Neural progenitor cell (in vitro differentiated cells): ENCODE results near the gene ARID5A. TPM values are rescaled to one million over a fixed set of nuclear protein-coding genes. Genes with fewer than 3 reads are reported as not detected.

Source experiments
- DNase-seq: peaks from one replicate; pipeline ENCODE4 v3.0.0-alpha.2; 2016; ENCODE audit warnings: low spot score
- H2AFZ ChIP-seq: fragments of 200-600 bp; sonication (generic); replicated peaks from 2 replicates; pipeline ENCODE4 v1.6.1; 2016; ENCODE audit warnings: antibody characterized with exemption
- H3F3A ChIP-seq: fragments of 200-600 bp; sonication (generic); 2 replicates; pipeline ENCODE4 v1.6.1; 2016; ENCODE audit warnings: antibody characterized with exemption, low read depth
- H3K27ac ChIP-seq: fragments of 200-600 bp; sonication (generic); 2 replicates; pipeline ENCODE4 v1.5.1; 2016; ENCODE audit warnings: mild to moderate bottlenecking
- H3K27me3 ChIP-seq: fragments of 200-600 bp; sonication (generic); 2 replicates; pipeline ENCODE4 v1.6.1; 2016; ENCODE audit warnings: mild to moderate bottlenecking, moderate library complexity
- H3K36me3 ChIP-seq: fragments of 200-600 bp; sonication (generic); 2 replicates; pipeline ENCODE4 v1.5.1; 2016
- H3K4me1 ChIP-seq: fragments of 200-600 bp; sonication (generic); 2 replicates; pipeline ENCODE4 v1.6.1; 2016; ENCODE audit warnings: mixed run types
- H3K4me2 ChIP-seq: fragments of 200-600 bp; sonication (generic); 2 replicates; pipeline ENCODE4 v1.6.1; 2016
- H3K4me3 ChIP-seq: fragments of 200-600 bp; sonication (generic); 2 replicates; pipeline ENCODE4 v1.5.1; 2016
- H3K79me2 ChIP-seq: fragments of 200-600 bp; sonication (generic); 2 replicates; pipeline ENCODE4 v1.6.1; 2016; ENCODE audit warnings: low read depth
- H3K9ac ChIP-seq: fragments of 200-600 bp; sonication (generic); 2 replicates; pipeline ENCODE4 v1.6.1; 2016
- H3K9me3 ChIP-seq: fragments of 200-600 bp; sonication (generic); 2 replicates; pipeline ENCODE4 v1.5.1; 2016; ENCODE audit warnings: low read depth
- H4K20me1 ChIP-seq: fragments of 200-600 bp; sonication (generic); 2 replicates; pipeline ENCODE4 v1.6.1; 2016; ENCODE audit warnings: low read depth
- H3K27ac Mint-ChIP-seq: 3 replicates; pipeline ENCODE4 v1.8.0; 2021; ENCODE audit warnings: mixed read lengths
- H3K27me3 Mint-ChIP-seq: 2 replicates; pipeline ENCODE4 v1.8.0; 2022; ENCODE audit warnings: low read depth, mild to moderate bottlenecking, inconsistent platforms, moderate library complexity, mixed read lengths; ENCODE audit not compliant: insufficient read depth
- H3K36me3 Mint-ChIP-seq: 3 replicates; pipeline ENCODE4 v1.8.0; 2021; ENCODE audit warnings: mixed read lengths
- H3K4me1 Mint-ChIP-seq: 3 replicates; pipeline ENCODE4 v1.8.0; 2021; ENCODE audit warnings: mixed read lengths
- H3K4me3 Mint-ChIP-seq: 3 replicates; pipeline ENCODE4 v1.8.0; 2021; ENCODE audit warnings: mild to moderate bottlenecking, moderate library complexity, mixed read lengths
- H3K9me3 Mint-ChIP-seq: 3 replicates; pipeline ENCODE4 v1.8.0; 2020; ENCODE audit warnings: mixed read lengths
- CTCF ChIP-seq: fragments of 200-600 bp; sonication (generic); IDR thresholded peaks from 2 replicates; pipeline ENCODE4 v1.5.1; 2017; ENCODE audit warnings: antibody characterized with exemption, mild to moderate bottlenecking
- EZH2 ChIP-seq: fragments of 200-600 bp; sonication (generic); IDR thresholded peaks from 2 replicates; pipeline ENCODE4 v1.6.1; 2017; ENCODE audit warnings: antibody characterized with exemption, mild to moderate bottlenecking, moderate library complexity
- EZH2phosphoT487 ChIP-seq: fragments of 200-600 bp; sonication (generic); IDR thresholded peaks from 2 replicates; pipeline ENCODE4 v1.6.1; 2017; ENCODE audit warnings: antibody characterized with exemption
- total RNA-seq: library from RNA; depleted of rRNA; stranded (reverse); fragments of >200 nt; gene quantifications from 2 replicates; pipeline ENCODE4 v1.2.3, GENCODE V29; 2015; ENCODE audit warnings: low replicate concordance

ARID5A gene
- total RNA-seq, 1 donor from 2014 or later: 0.75 TPM

- H3F3A ChIP-seq: peaks cover 18% of the 10 kb centered on the region
- no peak overlapping the region for H3K27ac ChIP-seq
- H3K4me3 Mint-ChIP-seq: no peak overlapping the region
- no peak for DNase-seq
- peaks cover 15% of the 10 kb centered on the region for H4K20me1 ChIP-seq
- no peaks in the 10 kb centered on the region for H3K36me3 Mint-ChIP-seq
- H3K27ac Mint-ChIP-seq: no peak overlapping the region
- H3K4me1 ChIP-seq: peaks cover 19% of the 10 kb centered on the region
- no peak overlapping the region for H3K4me2 ChIP-seq
- H3K36me3 ChIP-seq: no peaks in the 10 kb centered on the region
- H3K79me2 ChIP-seq: no peaks in the 10 kb centered on the region
- H3K9ac ChIP-seq: no peak overlapping the region
- H3K27me3 Mint-ChIP-seq: peaks cover 6% of the 10 kb centered on the region
- H2AFZ ChIP-seq: no peak overlapping the region
- H3K4me3 ChIP-seq: no peak overlapping the region
- no peaks in the 10 kb centered on the region for H3K9me3 ChIP-seq
- H3K4me1 Mint-ChIP-seq: peaks cover 27% of the 10 kb centered on the region
- no peak for TF ChIP-seq EZH2phosphoT487
- TF ChIP-seq EZH2: no peak
- TF ChIP-seq CTCF: no peak
- H3K27me3 ChIP-seq: peaks cover 52% of the 10 kb centered on the region
- H3K9me3 Mint-ChIP-seq: no peaks in the 10 kb centered on the region
These were observed 2.4 kb upstream of the ARID5A start for GRCh38 chr2:96534141-96534540.

- Histone ChIP-seq H3K27me3 (peaks cover 52% of the 10 kb centered on the region), H3K9me3 (no peaks in the 10 kb centered on the region), H3K4me1 (peaks cover 23% of the 10 kb centered on the region), H2AFZ (no peak overlapping the region), H4K20me1 (peaks cover 21% of the 10 kb centered on the region), H3K36me3 (no peaks in the 10 kb centered on the region), H3K4me3 (no peak overlapping the region), H3K27ac (no peak overlapping the region), H3F3A (peaks cover 24% of the 10 kb centered on the region), H3K79me2 (no peaks in the 10 kb centered on the region), H3K4me2 (no peak overlapping the region), H3K9ac (no peak overlapping the region)
- Mint-ChIP-seq H3K4me3 (no peak overlapping the region), H3K27ac (no peak overlapping the region), H3K36me3 (no peaks in the 10 kb centered on the region), H3K27me3 (peaks cover 6% of the 10 kb centered on the region), H3K4me1 (peaks cover 33% of the 10 kb centered on the region), H3K9me3 (no peaks in the 10 kb centered on the region)
- TF ChIP-seq EZH2 (no peak), EZH2phosphoT487 (no peak), CTCF (no peak)
- DNase-seq: no peak
These were observed 1.8 kb upstream of the ARID5A start for GRCh38 chr2:96534701-96535181.

- no peaks in the 10 kb centered on the region for H3K9me3 Mint-ChIP-seq
- no peak overlapping the region for H3K4me3 ChIP-seq
- H3K79me2 ChIP-seq: no peaks in the 10 kb centered on the region
- peaks cover 8% of the 10 kb centered on the region for H3K27me3 Mint-ChIP-seq
- H3K4me3 Mint-ChIP-seq: peak overlapping the region; percentile 52
- no peak overlapping the region for H2AFZ ChIP-seq
- H3F3A ChIP-seq: peaks cover 30% of the 10 kb centered on the region
- H3K36me3 ChIP-seq: no peaks in the 10 kb centered on the region
- H3K27ac Mint-ChIP-seq: no peak overlapping the region
- H3K27ac ChIP-seq: no peak overlapping the region
- no peak overlapping the region for H3K4me2 ChIP-seq
- no peak for DNase-seq
- H3K4me1 Mint-ChIP-seq: peaks cover 39% of the 10 kb centered on the region
- H3K4me1 ChIP-seq: peaks cover 23% of the 10 kb centered on the region
- no peak for TF ChIP-seq EZH2phosphoT487
- TF ChIP-seq EZH2: no peak
- no peak for TF ChIP-seq CTCF
- H3K27me3 ChIP-seq: peaks cover 52% of the 10 kb centered on the region
- H4K20me1 ChIP-seq: peaks cover 26% of the 10 kb centered on the region
- no peaks in the 10 kb centered on the region for H3K36me3 Mint-ChIP-seq
- H3K9ac ChIP-seq: no peak overlapping the region
- H3K9me3 ChIP-seq: no peaks in the 10 kb centered on the region
These were observed 1.2 kb upstream of the ARID5A start for GRCh38 chr2:96535331-96535730.
